Stimulated activated CD4-positive, alpha-beta T cell treated with anti-CD3 and anti-CD28 coated beads, Interleukin-12 subunit alpha, Interleukin-12 subunit beta, amount 100 ng/mL, for 4 hours (primary cell): Measurements from ENCODE around the gene N4BP2L2.

Experiments used
- DNase-seq: peaks from one replicate; pipeline ENCODE4 v3.0.0-alpha.2; 2020

N4BP2L2 gene

DNA sequence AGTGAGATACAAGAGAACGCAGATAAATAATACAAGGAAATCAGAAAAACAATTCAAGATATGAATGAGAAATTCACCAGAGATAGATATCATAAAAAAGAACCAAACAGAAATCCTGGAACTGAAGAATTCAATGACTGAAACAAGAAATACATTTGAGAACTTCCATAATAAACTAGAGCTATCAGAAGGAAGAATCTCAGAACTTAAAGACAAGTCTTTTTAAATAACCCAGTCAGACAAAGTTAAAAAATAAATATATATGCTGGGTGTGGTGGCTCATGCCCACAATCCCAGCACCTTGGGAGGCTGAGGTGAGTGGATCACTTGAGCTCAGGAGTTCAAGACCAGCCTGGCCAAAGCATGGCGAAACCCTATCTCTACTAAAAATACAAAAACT, 82.0 kb downstream of the N4BP2L2 start:
- DNase-seq = no peak

DNA sequence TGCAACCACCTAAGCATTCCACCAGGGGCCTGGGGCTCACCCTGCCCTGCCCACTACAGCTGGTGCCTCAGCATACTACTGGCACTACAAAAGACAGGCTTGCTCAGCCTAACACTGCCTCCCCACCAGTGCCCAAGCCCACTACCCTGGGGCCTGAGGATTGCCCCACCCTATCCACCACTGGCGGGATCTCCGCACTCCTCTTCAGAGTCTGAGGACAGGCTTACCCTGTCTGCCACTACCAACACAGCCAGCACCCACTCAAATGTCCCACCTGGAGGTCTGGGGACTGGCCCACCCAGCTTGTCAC, 83.0 kb downstream of the N4BP2L2 start:
- DNase-seq = no peak

GRCh38 chr13:32454886-32455593, 83.6 kb downstream of the N4BP2L2 start:
- no peak for DNase-seq

- DNase-seq = no peak
Observed at GRCh38 chr13:32453981-32454380, 84.6 kb downstream of the N4BP2L2 start.

DNA sequence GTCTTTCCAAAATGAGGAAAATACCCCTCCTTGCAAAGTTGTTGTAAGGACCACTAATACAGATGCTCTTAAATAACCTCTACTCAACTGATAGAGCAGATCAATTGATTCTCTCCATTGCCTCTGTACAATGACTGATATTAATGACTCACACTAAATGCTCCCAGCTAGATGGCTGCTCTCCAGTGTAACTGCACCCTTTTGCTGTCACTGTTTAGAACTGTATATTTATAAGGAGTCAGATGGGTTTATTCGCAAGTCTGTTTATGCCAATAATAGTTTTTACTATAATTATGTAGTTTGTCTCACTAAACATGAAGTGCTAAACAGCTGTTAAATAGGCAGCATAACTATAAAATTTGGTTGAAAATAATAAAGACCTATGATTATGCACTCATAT, 89.6 kb downstream of the N4BP2L2 start:
- DNase-seq = no peak

DNA sequence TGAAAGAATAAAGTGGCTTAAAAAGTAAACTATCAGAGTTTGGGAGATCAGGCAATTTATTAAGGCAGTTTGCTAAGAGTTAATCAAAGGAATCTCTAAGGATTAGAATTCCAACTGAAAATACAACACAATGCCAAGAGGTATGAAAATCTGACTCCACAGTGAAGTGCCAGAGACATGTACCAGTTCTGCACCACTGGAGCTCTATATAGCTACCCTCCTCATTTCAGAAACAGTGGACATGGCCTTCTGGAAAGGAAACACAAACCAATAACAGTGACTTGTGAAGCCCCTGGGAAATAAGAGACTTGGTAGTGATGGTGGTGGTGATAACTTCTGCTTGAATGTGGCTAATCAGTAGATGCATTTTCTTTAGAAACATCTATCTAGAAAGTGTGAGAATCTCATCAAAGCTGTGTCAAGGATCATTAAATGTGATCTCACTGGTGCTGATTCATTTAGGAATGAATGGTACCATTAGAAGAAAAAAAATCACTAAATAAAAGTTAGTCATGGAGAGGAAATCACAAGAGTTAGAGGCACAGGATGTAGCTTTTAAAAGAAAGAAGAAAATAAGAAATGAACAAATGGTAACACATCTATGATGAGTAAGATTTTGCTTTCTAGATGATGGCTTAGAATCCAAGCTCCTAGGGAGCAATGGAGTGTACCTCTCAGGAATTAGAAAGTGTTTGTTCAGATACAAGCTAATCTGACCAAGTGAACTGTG, 90.5 kb downstream of the N4BP2L2 start:
- no peak for DNase-seq

GRCh38 chr13:32446773-32447465, 91.7 kb downstream of the N4BP2L2 start:
- DNase-seq = no peak

DNA sequence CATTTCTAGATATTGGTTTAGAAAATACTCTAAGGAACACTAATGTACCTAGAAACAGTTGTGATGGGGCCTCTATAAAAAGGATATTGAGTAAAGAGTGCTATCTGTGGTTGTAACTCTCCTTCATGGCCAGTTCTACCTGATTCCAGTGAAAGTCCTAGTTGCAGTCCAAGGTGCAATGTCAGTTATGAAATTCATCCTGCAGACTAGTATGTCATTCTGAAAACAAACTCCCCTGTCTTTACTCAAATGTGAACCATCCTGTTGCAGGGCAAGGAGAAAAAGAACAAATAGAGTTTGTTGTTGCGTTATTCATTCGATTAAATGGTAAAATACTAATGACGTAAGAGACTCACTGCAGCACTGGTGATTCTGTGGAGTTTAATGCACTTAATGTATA, 92.4 kb downstream of the N4BP2L2 start:
- DNase-seq = no peak

DNA sequence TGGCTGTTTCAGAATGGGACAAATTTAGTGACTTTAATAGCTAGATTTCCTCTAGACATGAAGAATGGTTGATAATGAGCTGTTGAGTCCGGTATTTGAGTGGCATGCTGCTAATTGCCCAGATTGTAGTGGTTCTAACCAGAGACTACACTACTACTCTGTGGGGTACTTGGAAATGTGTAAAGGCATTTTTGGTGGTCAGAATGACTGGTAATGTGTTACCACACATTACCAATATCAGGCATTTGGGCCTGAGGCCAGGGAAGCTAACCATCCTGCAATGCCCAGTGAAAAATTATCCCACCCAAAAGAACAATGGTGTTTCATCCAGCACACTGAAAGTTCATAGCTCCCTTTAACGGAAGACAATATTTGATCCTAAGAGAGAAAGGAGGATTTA, 93.1 kb downstream of the N4BP2L2 start:
- no peak for DNase-seq

GRCh38 chr13:32443111-32443510, 95.5 kb downstream of the N4BP2L2 start:
- no peak for DNase-seq

DNA sequence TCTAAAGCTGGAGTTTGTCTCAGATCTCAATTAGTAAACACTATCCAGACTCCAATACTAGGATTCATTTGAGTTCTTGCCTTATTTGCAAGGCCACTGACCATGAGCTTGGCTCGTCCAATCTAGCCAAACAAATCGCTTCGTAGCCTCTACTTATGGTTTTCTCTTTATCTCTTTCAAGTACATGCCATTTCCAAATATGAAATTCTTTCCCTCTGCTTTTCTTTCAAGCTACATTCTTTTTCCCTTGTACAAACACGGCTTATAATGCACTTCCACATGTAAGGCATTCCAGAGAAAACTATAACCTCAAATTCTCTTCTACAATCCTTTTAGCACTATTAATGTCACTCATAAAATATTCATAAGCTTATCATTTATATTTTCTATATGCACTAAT, 99.7 kb downstream of the N4BP2L2 start:
- no peak for DNase-seq

DNA sequence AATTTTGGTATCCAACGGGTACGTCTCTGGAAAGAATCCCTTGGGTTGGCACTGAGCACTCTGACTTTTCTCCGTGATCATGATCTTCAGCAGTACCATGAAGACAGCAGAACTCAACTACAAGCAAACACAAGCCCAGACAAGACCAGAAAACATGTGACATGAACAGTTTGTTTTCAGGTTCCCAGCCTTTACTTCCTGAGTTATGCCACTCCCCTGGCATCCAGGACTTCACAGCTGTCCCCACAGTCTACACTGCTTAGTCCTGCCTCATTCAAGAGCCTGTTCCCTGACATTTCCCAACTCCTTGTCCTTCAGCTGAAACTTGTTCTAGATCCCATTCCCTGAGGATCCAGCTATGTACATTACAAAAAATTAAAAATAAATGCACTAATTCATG, 105.7 kb downstream of the N4BP2L2 start:
- DNase-seq = no peak

DNA sequence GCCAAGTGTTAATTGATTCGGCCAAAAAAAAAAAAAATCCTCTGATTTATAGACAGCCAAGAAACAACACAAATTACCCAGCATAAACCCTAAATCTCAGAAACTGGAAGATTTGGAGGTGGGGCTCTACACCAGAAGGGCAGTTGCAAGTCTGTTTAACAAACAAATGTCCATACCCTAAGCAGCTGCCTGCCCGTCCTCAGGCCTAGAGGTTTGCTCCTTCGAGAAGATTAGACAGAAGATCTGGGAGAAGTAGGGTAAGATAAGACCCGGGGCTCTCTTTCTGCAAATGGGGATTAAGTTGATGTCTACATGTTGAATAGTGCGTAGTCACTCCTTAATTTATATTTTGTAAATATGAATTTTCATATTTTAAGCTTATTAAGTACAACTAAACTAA, 107.2 kb downstream of the N4BP2L2 start:
- DNase-seq = no peak

GRCh38 chr13:32430018-32430747, 108.4 kb downstream of the N4BP2L2 start:
- no peak for DNase-seq

- no peak for DNase-seq
Observed at GRCh38 chr13:32429433-32429909, 109.1 kb downstream of the N4BP2L2 start.

DNA sequence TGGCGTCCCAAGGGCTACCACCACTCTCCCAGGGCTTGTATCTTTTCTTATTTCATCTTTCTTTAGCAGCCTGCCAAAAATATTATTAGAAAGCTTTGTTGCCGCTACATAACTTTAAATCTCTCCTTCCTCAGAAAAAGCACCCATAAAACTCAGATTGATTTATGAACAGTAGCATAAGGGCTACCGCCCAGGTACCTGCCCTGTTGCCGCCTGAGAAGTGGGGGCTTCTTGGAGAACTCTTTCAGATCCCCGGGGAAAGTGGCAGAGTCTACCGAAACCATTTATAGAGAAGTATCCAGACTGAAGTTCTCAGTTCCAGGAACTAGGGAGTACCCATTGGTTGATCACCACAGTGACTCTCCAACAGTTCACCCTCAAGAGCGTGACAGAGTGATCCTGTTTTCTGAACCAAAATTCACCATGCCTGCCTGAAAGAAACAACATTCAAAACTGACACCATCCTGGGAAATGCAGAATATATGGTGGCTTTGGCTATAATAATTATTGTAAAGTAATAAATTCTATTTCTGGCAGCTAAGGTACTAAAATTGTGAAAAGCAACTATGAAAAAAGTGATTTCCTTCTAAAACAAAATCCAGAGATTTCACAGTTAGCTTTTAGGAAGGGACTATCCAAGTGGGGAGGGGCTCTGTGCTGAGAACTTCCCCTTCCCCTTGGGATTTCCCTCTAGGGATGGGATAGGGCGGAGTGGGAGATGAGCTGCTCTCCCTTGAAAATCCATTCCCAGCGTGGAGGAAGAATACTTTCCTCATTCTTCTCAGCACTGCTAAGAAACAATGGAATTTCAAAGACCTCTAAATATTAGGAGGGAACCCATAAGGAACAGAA, 109.8 kb downstream of the N4BP2L2 start:
- no peak for DNase-seq

DNA sequence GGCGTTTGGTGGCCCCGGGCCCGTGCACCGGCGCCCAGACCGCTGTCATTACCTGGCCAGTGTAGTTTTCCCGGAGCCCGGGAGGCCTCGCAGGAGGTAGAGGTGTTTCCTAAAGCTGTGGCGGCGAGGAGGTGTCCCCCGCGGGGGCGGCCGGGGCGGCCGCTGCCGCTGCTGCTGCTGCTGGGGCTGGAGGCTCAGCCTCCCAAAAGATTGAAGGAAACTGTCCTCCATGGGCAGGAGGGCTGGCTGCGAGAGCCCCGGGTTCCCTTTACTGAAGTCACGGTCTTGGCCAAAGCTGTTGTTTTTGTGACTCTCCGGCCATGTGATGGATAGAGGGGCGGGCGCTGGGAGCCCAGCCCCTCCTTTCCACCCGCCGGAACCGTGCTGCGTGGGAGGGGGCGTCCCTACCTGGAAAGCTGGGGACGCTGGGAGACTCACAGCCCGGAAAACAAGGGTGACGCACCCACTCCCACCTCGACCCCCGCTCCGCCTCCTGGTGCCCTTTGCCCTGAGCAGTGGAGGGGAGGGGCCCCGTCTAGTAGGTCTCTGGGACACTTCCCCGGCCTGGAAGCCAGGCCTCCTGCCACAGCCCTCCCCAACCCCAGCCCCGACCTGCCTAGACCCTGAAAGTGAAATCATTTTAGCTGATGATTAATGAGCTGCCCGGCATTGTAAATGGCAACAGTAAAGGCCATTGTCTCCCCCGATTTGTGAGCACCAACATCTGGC, 110.6 kb downstream of the N4BP2L2 start, which contains the start of gene N4BP2L1:
TSS of gene N4BP2L1 (minus strand) at position 279 of the 729 bp plus-strand sequence. CDS start at position 231, 48 bp downstream.
- DNase-seq = peak; percentile 81

DNA sequence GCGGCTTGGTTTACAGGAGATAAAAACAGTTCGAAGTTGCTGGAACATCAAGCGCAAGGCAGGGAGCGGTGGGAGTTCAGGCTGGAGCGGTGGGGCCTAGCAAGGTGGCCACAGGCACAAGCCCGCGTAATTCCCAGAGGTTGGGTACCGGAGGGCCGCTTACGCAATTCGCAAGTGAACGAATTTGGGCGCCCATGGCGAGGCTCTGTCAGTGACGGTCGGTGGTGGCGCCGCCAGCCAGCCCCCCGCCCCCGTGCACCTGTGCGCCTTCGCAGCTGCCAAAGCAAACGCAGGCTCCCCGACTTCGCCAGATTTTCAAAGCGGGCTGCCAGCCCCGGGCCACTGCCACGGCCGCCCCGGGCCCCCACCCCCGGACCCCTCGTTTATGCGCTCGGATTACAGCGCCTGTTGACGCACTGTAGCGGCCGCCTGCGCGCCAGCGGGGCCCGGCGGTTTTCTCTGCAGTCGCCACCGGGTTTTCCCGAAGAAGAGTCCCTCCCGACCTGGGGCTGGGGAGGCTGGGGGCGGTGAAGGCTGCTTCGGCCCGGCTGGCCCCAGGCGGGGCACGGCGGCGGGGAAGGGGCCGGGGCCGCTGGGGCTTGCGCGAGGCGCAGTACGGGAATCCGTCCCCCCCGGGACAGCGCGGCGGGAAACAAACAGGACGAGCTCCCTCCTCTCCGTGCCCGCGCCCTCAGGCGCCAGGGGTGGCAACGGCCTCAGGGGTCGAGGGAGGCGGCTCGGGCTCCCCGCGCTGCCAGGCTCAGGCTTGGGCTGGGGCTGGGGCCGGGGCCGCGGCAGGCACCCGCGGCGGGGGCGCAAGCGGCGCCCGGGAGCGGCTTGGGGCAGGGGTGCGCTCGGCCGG, 111.4 kb downstream of the N4BP2L2 start:
- DNase-seq = peak; percentile 56

DNA sequence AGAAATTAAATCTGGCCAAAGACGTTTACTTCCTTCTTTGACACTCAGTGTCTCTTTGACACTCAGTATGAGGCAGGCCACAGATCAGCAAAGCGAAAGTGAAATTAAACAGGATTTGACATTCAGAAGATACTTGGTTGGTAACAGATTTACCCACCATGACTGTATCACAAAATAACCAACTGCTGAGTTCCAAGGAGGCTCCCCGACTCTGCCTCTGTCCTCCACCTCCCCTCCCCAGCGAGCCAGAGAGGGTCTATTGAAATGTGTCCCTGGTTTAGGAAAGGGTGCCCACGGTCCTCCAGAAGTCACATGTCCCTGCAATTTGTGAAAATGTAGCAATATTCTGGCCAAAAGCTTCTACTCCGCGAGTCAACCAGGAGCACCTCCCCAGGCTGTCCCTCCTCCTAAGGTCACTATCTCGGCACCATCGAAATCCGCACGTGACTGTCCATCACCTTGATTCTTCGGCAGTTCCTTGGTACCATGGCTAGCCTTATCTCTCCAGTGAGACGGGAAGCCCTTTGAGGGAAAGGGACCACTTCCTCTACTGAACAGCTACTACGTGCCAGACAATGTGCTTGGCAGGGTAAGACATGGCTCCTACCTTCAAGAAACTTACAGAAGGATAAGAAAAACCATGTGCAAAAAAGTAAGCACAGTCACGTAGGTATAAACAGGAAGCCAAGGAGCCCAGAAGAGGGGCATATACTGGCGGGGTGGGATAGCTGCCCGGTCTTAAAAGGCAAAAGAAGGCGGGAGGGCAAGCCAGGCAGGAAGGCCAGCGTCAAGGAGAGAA, 112.2 kb downstream of the N4BP2L2 start:
- peak; percentile 16 for DNase-seq

DNA sequence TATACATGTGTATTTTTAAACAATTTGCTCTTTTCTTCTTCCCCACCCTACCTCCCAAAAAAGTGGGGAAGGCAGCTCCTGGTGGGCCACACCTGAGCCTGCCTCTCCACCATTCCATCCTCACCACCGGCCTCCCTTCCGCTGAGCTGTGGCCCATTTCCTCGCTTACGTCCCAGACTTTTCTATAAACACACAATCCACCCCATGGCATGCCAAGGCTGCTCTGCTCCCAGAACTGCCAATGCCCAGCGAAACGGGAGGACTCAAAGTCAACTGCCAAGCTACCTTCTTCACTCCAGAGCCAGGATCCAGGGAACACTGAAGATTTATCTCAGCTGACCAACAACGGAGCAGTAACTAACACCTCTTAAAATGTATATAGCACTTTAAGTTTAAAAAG, 113.4 kb downstream of the N4BP2L2 start:
- DNase-seq = no peak
